Skeletal muscle satellite cell (primary cell): ENCODE measurements around the gene PQBP1.

ENCODE experiments used
- H3K27me3 ChIP-seq: 2 replicates; pipeline ENCODE4 v1.7.0; 2013; ENCODE audit warnings: low read length; ENCODE audit not compliant: control insufficient read depth, insufficient read depth
- H3K36me3 ChIP-seq: 2 replicates; pipeline ENCODE4 v1.7.0; 2013; ENCODE audit warnings: mild to moderate bottlenecking, control low read depth, low read length; ENCODE audit not compliant: insufficient read depth
- H3K4me1 ChIP-seq: 2 replicates; pipeline ENCODE4 v1.7.0; 2013; ENCODE audit warnings: low read length; ENCODE audit not compliant: control insufficient read depth, insufficient read depth
- H3K4me2 ChIP-seq: 2 replicates; pipeline ENCODE4 v1.7.0; 2013; ENCODE audit warnings: mild to moderate bottlenecking, low read length
- H3K4me3 ChIP-seq: 2 replicates; pipeline ENCODE4 v1.7.0; 2013; ENCODE audit warnings: low read length
- H3K9ac ChIP-seq: 2 replicates; pipeline ENCODE4 v1.7.0; 2013; ENCODE audit warnings: mild to moderate bottlenecking, low read depth, low read length, moderate library complexity
- H3K9me3 ChIP-seq: replicated peaks from 2 replicates; pipeline ENCODE4 v1.7.0; 2013; ENCODE audit warnings: mild to moderate bottlenecking, control low read depth, low read length

Gene PQBP1

DNA sequence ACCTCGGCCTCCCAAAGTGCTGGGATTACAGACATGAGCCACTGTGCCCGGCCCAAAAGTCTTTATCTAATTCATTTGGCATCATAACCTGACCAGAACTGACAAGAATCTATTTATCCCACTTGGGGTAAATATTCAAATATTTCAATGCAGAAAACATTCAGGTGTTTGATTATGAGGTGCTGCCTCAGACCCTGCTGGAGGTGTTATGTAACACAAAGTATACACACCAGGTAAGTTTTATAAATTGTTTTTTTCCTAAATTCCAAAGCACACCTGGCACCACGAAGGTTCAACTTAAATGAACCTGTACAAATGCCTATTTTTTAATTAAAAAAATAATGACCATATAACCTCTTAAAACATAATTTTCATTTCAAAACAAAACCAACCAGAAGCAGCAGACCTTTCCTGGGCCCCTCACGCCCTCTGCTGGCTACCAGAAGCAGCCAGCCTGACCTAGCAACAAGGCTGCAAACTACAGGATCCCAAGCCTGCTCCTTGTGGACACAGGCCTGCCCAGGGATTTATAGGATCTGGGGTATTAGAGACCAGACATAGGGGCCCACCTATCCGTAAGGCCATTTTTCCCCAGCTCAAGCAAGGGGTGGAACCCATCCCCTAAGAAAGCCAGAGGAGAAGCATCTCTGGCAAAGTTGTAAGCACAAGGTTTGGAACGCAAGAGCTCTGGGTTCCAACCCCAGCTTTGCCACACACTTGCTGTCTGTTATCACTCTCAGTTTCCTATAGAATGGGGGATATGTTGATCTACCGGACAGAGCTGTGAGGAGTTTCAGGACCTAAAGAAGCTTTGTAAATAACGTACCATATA lies 48.0 kb downstream of the PQBP1 start:
- no peak overlapping the region for H3K4me2 ChIP-seq
- no peak overlapping the region for H3K9ac ChIP-seq
- no peaks in the 10 kb centered on the region for H3K4me1 ChIP-seq
- no peaks in the 10 kb centered on the region for H3K27me3 ChIP-seq
- H3K36me3 ChIP-seq, result peaks cover 6% of the 10 kb centered on the region
- H3K9me3 ChIP-seq, result no peaks in the 10 kb centered on the region
- H3K4me3 ChIP-seq, result no peak overlapping the region

DNA sequence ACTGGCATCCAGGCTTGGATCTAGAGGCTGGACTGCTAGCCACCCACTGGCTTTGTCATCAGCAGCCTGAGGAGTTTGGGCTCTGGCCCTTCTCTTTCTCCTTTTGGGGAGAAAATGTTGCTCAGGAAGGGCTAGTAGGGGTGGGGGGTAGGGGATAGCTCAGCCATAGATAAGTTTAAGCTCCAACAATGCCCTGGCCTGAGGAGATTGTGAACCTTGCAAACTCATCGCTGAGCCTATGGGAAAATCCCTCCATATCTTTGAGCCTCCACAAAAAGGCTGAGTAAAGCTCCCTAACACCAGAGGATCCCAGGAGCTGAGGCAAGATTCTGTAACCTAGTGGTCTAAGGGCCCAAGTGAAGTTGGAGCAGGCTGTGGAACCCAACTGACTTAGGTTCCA lies 50.9 kb downstream of the PQBP1 start:
- Histone ChIP-seq H3K4me1 (no peaks in the 10 kb centered on the region), H3K27me3 (no peaks in the 10 kb centered on the region), H3K4me3 (no peak overlapping the region), H3K4me2 (no peak overlapping the region), H3K36me3 (peaks cover 3% of the 10 kb centered on the region), H3K9ac (no peak overlapping the region), H3K9me3 (no peaks in the 10 kb centered on the region)
